Memory B cell (primary cell): ENCODE results near the gene ODAD4.
A peak's percentile ranks its signal among the peaks of the same experiment; 100 is the strongest.
"Not testable (repeated sequence)": the region's sequence is repeated elsewhere in the genome, so short reads cannot be mapped to it uniquely, and the experiment has no call there.

Experiments used
- ATAC-seq: fragments of 150-1000 bp; cut with Tn5 transposase; 2 replicates; pipeline ENCODE4 v1.10.0; 2021; ENCODE audit warnings: low read depth, mild to moderate bottlenecking, moderate library complexity
- DNase-seq, 2 donors: peaks; one replicate each; pipeline ENCODE4 v3.0.0; 2022; ENCODE audit warnings: low spot score in 2 of 2
- H3K27ac Mint-ChIP-seq: one replicate; pipeline ENCODE4 v1.8.0; 2022; ENCODE audit warnings: mild to moderate bottlenecking, moderate library complexity, mixed read lengths
- H3K27me3 Mint-ChIP-seq: one replicate; pipeline ENCODE4 v1.8.0; 2022; ENCODE audit warnings: mixed read lengths
- H3K36me3 Mint-ChIP-seq: one replicate; pipeline ENCODE4 v1.8.0; 2022; ENCODE audit warnings: mild to moderate bottlenecking, mixed read lengths
- H3K4me1 Mint-ChIP-seq: one replicate; pipeline ENCODE4 v1.8.0; 2022; ENCODE audit warnings: mixed read lengths
- H3K4me3 Mint-ChIP-seq: one replicate; pipeline ENCODE4 v1.8.0; 2022; ENCODE audit warnings: mild to moderate bottlenecking, moderate library complexity, mixed read lengths
- H3K9me3 Mint-ChIP-seq: one replicate; pipeline ENCODE4 v1.8.0; 2022; ENCODE audit warnings: mixed read lengths

ODAD4 gene

GRCh38 chr17:42000413-42001133 lies 70.2 kb downstream of the ODAD4 start:
- Mint-ChIP-seq H3K27me3 (no peaks in the 10 kb centered on the region), H3K4me3 (no peak overlapping the region), H3K9me3 (no peaks in the 10 kb centered on the region), H3K36me3 (peaks cover 28% of the 10 kb centered on the region), H3K27ac (no peak overlapping the region), H3K4me1 (peaks cover 24% of the 10 kb centered on the region)
- ATAC-seq (no peak), DNase-seq (no peak)

- Mint-ChIP-seq H3K27me3 (no peaks in the 10 kb centered on the region), H3K4me1 (peaks cover 13% of the 10 kb centered on the region), H3K36me3 (peaks cover 21% of the 10 kb centered on the region), H3K4me3 (no peak overlapping the region), H3K27ac (no peak overlapping the region), H3K9me3 (no peaks in the 10 kb centered on the region)
- ATAC-seq (no peak), DNase-seq (no peak)
Observed at GRCh38 chr17:42001729-42002128, 71.3 kb downstream of the ODAD4 start.

- H3K36me3 Mint-ChIP-seq: peaks cover 20% of the 10 kb centered on the region
- DNase-seq (no peak), ATAC-seq (no peak)
- no peaks in the 10 kb centered on the region for H3K9me3 Mint-ChIP-seq
- H3K27ac Mint-ChIP-seq: no peak overlapping the region
- H3K4me1 Mint-ChIP-seq: peaks cover 12% of the 10 kb centered on the region
- H3K27me3 Mint-ChIP-seq: no peaks in the 10 kb centered on the region
- no peak overlapping the region for H3K4me3 Mint-ChIP-seq
Observed at GRCh38 chr17:42002175-42002791, 71.9 kb downstream of the ODAD4 start.

GRCh38 chr17:42002792-42003301 lies 72.4 kb downstream of the ODAD4 start:
- no peak for ATAC-seq
- H3K27ac Mint-ChIP-seq: peak overlapping the region; percentile 8
- no peaks in the 10 kb centered on the region for H3K9me3 Mint-ChIP-seq
- no peak overlapping the region for H3K4me3 Mint-ChIP-seq
- peaks cover 12% of the 10 kb centered on the region for H3K4me1 Mint-ChIP-seq
- peaks cover 18% of the 10 kb centered on the region for H3K36me3 Mint-ChIP-seq
- no peaks in the 10 kb centered on the region for H3K27me3 Mint-ChIP-seq
- no peak for DNase-seq

- no peak overlapping the region for H3K4me3 Mint-ChIP-seq
- ATAC-seq (no peak), DNase-seq (no peak)
- no peaks in the 10 kb centered on the region for H3K9me3 Mint-ChIP-seq
- H3K27ac Mint-ChIP-seq: no peak overlapping the region
- H3K27me3 Mint-ChIP-seq: no peaks in the 10 kb centered on the region
- H3K4me1 Mint-ChIP-seq: peaks cover 19% of the 10 kb centered on the region
- peaks cover 13% of the 10 kb centered on the region for H3K36me3 Mint-ChIP-seq
Observed at GRCh38 chr17:42005166-42005565, 74.7 kb downstream of the ODAD4 start.

GRCh38 chr17:42009170-42009569 lies 78.8 kb downstream of the ODAD4 start:
- Mint-ChIP-seq H3K27me3 (no peaks in the 10 kb centered on the region), H3K4me3 (no peak overlapping the region), H3K9me3 (no peaks in the 10 kb centered on the region), H3K36me3 (peaks cover 4% of the 10 kb centered on the region), H3K27ac (no peak overlapping the region), H3K4me1 (peaks cover 33% of the 10 kb centered on the region)
- peak; percentile 53 for ATAC-seq
- no peak for DNase-seq

GRCh38 chr17:42010266-42010680 lies 79.9 kb downstream of the ODAD4 start:
- H3K36me3 Mint-ChIP-seq, ATAC-seq, H3K4me3 Mint-ChIP-seq, H3K9me3 Mint-ChIP-seq, H3K27me3 Mint-ChIP-seq, DNase-seq: not testable (repeated sequence)
- peak overlapping the region; percentile 25 for H3K27ac Mint-ChIP-seq
- peaks cover 35% of the 10 kb centered on the region for H3K4me1 Mint-ChIP-seq

GRCh38 chr17:42010898-42011516 lies 80.6 kb downstream of the ODAD4 start:
- DNase-seq (no peak), ATAC-seq (no peak)
- H3K36me3 Mint-ChIP-seq: peaks cover 4% of the 10 kb centered on the region
- no peak overlapping the region for H3K4me3 Mint-ChIP-seq
- H3K9me3 Mint-ChIP-seq: no peaks in the 10 kb centered on the region
- H3K27me3 Mint-ChIP-seq: no peaks in the 10 kb centered on the region
- peaks cover 39% of the 10 kb centered on the region for H3K4me1 Mint-ChIP-seq
- H3K27ac Mint-ChIP-seq: peak overlapping the region; percentile 25

GRCh38 chr17:42012363-42012762 lies 81.9 kb downstream of the ODAD4 start:
- H3K9me3 Mint-ChIP-seq, H3K4me3 Mint-ChIP-seq, ATAC-seq, H3K27ac Mint-ChIP-seq, DNase-seq, H3K36me3 Mint-ChIP-seq, H3K27me3 Mint-ChIP-seq: not testable (repeated sequence)
- H3K4me1 Mint-ChIP-seq: peaks cover 44% of the 10 kb centered on the region

GRCh38 chr17:42013740-42014139 lies 83.3 kb downstream of the ODAD4 start:
- not testable (repeated sequence) for H3K9me3 Mint-ChIP-seq, H3K4me3 Mint-ChIP-seq, DNase-seq, H3K36me3 Mint-ChIP-seq, H3K27me3 Mint-ChIP-seq, ATAC-seq
- H3K27ac Mint-ChIP-seq: peak overlapping the region; percentile 80
- H3K4me1 Mint-ChIP-seq: peaks cover 53% of the 10 kb centered on the region
